Neuronal stem cell (in vitro differentiated cells): ENCODE results near the gene SDC1.

Experiments used
- DNase-seq: peaks from one replicate; pipeline ENCODE4 v3.0.0-alpha.2; 2013; ENCODE audit warnings: low spot score
- H2AFZ ChIP-seq: one replicate; pipeline ENCODE4 v1.6.1; 2013; ENCODE audit warnings: mild to moderate bottlenecking, low read length, inconsistent platforms
- H2AK5ac ChIP-seq: 2 replicates; pipeline ENCODE4 v1.6.1; 2013; ENCODE audit warnings: low read depth, mild to moderate bottlenecking, inconsistent platforms, low read length, moderate library complexity, mixed read lengths
- H2BK120ac ChIP-seq: 2 replicates; pipeline ENCODE4 v1.6.1; 2013; ENCODE audit warnings: low read depth, mild to moderate bottlenecking, inconsistent platforms, low read length, moderate library complexity, mixed read lengths
- H2BK12ac ChIP-seq: one replicate; pipeline ENCODE4 v1.6.1; 2013; ENCODE audit warnings: low read length, inconsistent platforms
- H2BK15ac ChIP-seq: 2 replicates; pipeline ENCODE4 v1.6.1; 2013; ENCODE audit warnings: mild to moderate bottlenecking, low read length, inconsistent platforms, mixed read lengths
- H2BK5ac ChIP-seq: one replicate; pipeline ENCODE4 v1.6.1; 2013; ENCODE audit warnings: inconsistent platforms, mild to moderate bottlenecking, low read length, moderate library complexity
- H3K14ac ChIP-seq: one replicate; pipeline ENCODE4 v1.6.1; 2013; ENCODE audit warnings: low read length, inconsistent platforms
- H3K18ac ChIP-seq: 2 replicates; pipeline ENCODE4 v1.6.1; 2013; ENCODE audit warnings: low read length, inconsistent platforms
- H3K23ac ChIP-seq: 2 replicates; pipeline ENCODE4 v1.6.1; 2013; ENCODE audit warnings: low read depth, mild to moderate bottlenecking, mixed read lengths, low read length, inconsistent platforms; ENCODE audit not compliant: poor library complexity
- H3K27ac ChIP-seq: replicated peaks from 3 replicates; pipeline ENCODE4 v1.5.1; 2013; ENCODE audit warnings: low read length, inconsistent platforms
- H3K27me3 ChIP-seq, 3 experiments: 2 replicates each; pipeline ENCODE4 v1.6.1; 2013; ENCODE audit warnings: low read length in 3 of 3, mild to moderate bottlenecking in 2 of 3, inconsistent platforms in 1 of 3, low read depth in 1 of 3, mixed read lengths in 1 of 3, moderate library complexity in 1 of 3; ENCODE audit not compliant: control insufficient read depth in 3 of 3, insufficient read depth in 3 of 3
- H3K36me3 ChIP-seq, 2 donors: replicated peaks in 1 of 2; 2 replicates each; pipeline ENCODE4 v1.6.1; 2013; ENCODE audit warnings: low read length in 2 of 2; ENCODE audit not compliant: control insufficient read depth in 2 of 2, insufficient read depth in 2 of 2
- H3K4ac ChIP-seq: 2 replicates; pipeline ENCODE4 v1.6.1; 2013; ENCODE audit warnings: inconsistent platforms, mild to moderate bottlenecking, low read length, moderate library complexity
- H3K4me1 ChIP-seq, 2 donors: 1 replicate in 1 of 2; 2 replicates in 1 of 2; pipeline ENCODE4 v1.6.1; 2013; ENCODE audit warnings: low read length in 2 of 2, low read depth in 1 of 2; ENCODE audit not compliant: control insufficient read depth in 2 of 2, insufficient read depth in 1 of 2
- H3K4me2 ChIP-seq: one replicate; pipeline ENCODE4 v1.6.1; 2013; ENCODE audit warnings: mild to moderate bottlenecking, low read length, inconsistent platforms; ENCODE audit not compliant: insufficient read depth, poor library complexity, severe bottlenecking
- H3K4me3 ChIP-seq, 2 donors: 2 replicates each; pipeline ENCODE4 v1.5.1; 2013; ENCODE audit warnings: low read length in 2 of 2, mild to moderate bottlenecking in 2 of 2, inconsistent platforms in 1 of 2, moderate library complexity in 1 of 2
- H3K79me1 ChIP-seq: one replicate; pipeline ENCODE4 v1.6.1; 2013; ENCODE audit warnings: low read depth, mild to moderate bottlenecking, inconsistent platforms, low read length, moderate library complexity
- H3K9ac ChIP-seq: one replicate; pipeline ENCODE4 v1.6.1; 2013; ENCODE audit warnings: mild to moderate bottlenecking, low read depth, low read length, inconsistent platforms; ENCODE audit not compliant: poor library complexity
- H3K9me3 ChIP-seq, 2 donors: replicated peaks in 1 of 2; 2 replicates each; pipeline versions ENCODE3 to v1.6.1; 2013; ENCODE audit warnings: low read length in 2 of 2, mild to moderate bottlenecking in 2 of 2, inconsistent platforms in 1 of 2, low read depth in 1 of 2, mixed read lengths in 1 of 2, moderate library complexity in 1 of 2; ENCODE audit not compliant: control insufficient read depth in 2 of 2, insufficient read depth in 1 of 2
- H4K8ac ChIP-seq: one replicate; pipeline ENCODE4 v1.6.1; 2013; ENCODE audit warnings: low read depth, mild to moderate bottlenecking, inconsistent platforms, low read length, moderate library complexity
- H4K91ac ChIP-seq: one replicate; pipeline ENCODE4 v1.6.1; 2013; ENCODE audit warnings: low read length, low read depth, mild to moderate bottlenecking, inconsistent platforms; ENCODE audit not compliant: poor library complexity
- WGBS, 2 donors: extraction: QIAGEN DNeasy Blood & Tissue Kit; methylation state at CpG; one replicate each; pipeline ENCODE4 v1.1.7; 2013; ENCODE audit warnings: missing lambda C conversion rate in 2 of 2, mixed read lengths in 1 of 2; ENCODE audit not compliant: insufficient read length in 2 of 2, insufficient replicate concordance in 1 of 2; ENCODE audit errors: extremely low coverage in 2 of 2; 5-methylcytosine and 5-hydroxymethylcytosine counted together

Gene SDC1

GRCh38 chr2:20184067-20184938, 40.6 kb downstream of the SDC1 start:
- H3K18ac ChIP-seq: peak overlapping the region; percentile 73
- H2BK120ac ChIP-seq: no peak overlapping the region
- H3K9me3 ChIP-seq: no peaks in the 10 kb centered on the region
- peaks cover 0 to 19% (median 0%) of the 10 kb centered on the region in 3 experiments for H3K27me3 ChIP-seq
- H2AFZ ChIP-seq: no peak overlapping the region
- H3K23ac ChIP-seq: no peak overlapping the region
- H2AK5ac ChIP-seq: peak overlapping the region; percentile 59
- no peak overlapping the region for H3K27ac ChIP-seq
- H2BK12ac ChIP-seq: peak overlapping the region; percentile 35
- no peak overlapping the region for H3K4ac ChIP-seq
- H3K4me3 ChIP-seq: no peak overlapping the region
- H3K36me3 ChIP-seq: no peaks in the 10 kb centered on the region
- H2BK5ac ChIP-seq: peak overlapping the region; percentile 91
- peak overlapping the region; percentile 11 for H3K14ac ChIP-seq
- peak overlapping the region; percentile 18 for H2BK15ac ChIP-seq
- DNase-seq: no peak
- no peak overlapping the region for H4K8ac ChIP-seq
- WGBS, 2 donors: no CpG with 5 or more reads among the region's 17 CpGs
- H3K4me2 ChIP-seq: no peak overlapping the region
- peak overlapping the region; percentile 98 for H4K91ac ChIP-seq
- no peak overlapping the region for H3K9ac ChIP-seq
- H3K4me1 ChIP-seq: peaks cover 16 to 46% of the 10 kb centered on the region in 2 donors
- no peaks in the 10 kb centered on the region for H3K79me1 ChIP-seq

DNA sequence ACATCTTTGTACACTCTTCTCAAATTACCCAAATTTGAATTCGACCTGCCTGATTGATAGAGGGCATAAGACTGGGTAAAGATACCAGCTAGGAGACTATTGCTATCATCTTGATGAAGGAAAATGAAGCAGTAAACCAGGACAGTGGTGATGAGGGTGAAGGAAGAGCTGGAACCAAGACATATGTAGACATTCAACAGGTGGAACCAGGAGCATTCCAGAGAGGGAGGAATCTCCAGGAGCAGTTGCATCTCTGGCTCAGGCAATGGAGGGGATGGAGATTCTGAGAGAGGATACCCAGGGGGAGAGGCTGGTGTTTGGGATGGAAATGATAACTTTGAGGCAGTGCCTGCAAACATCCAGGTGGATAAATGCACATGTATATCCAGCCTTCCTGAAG, 41.6 kb downstream of the SDC1 start:
- Histone ChIP-seq H2AK5ac (no peak overlapping the region), H3K4me3 (no peak overlapping the region), H3K4ac (no peak overlapping the region), H3K79me1 (no peaks in the 10 kb centered on the region), H2BK5ac (no peak overlapping the region), H3K9me3 (no peaks in the 10 kb centered on the region), H3K4me1 (peaks cover 14 to 39% of the 10 kb centered on the region in 2 donors), H3K27ac (no peak overlapping the region), H3K36me3 (no peaks in the 10 kb centered on the region), H2AFZ (no peak overlapping the region), H3K14ac (no peak overlapping the region), H4K91ac (no peak overlapping the region), H3K4me2 (no peak overlapping the region), H3K18ac (no peak overlapping the region), H4K8ac (no peak overlapping the region), H2BK15ac (no peak overlapping the region), H3K27me3 (peaks cover 0 to 27% (median 0%) of the 10 kb centered on the region in 3 experiments), H2BK120ac (no peak overlapping the region), H3K23ac (no peak overlapping the region), H3K9ac (no peak overlapping the region), H2BK12ac (no peak overlapping the region)
- no peak for DNase-seq
- no CpG with 5 or more reads among the region's 1 CpG for WGBS, 2 donors

GRCh38 chr2:20182241-20182931, 42.5 kb downstream of the SDC1 start:
- Histone ChIP-seq H3K9me3 (no peaks in the 10 kb centered on the region), H2BK5ac (no peak overlapping the region), H3K4me1 (peaks cover 14 to 29% of the 10 kb centered on the region in 2 donors), H3K4me2 (no peak overlapping the region), H3K27ac (no peak overlapping the region), H2BK12ac (no peak overlapping the region), H2BK15ac (no peak overlapping the region), H3K4ac (no peak overlapping the region), H4K8ac (no peak overlapping the region), H3K27me3 (peaks cover 0 to 36% (median 0%) of the 10 kb centered on the region in 3 experiments), H3K79me1 (no peaks in the 10 kb centered on the region), H3K9ac (no peak overlapping the region), H2AFZ (no peak overlapping the region), H3K36me3 (no peaks in the 10 kb centered on the region), H4K91ac (no peak overlapping the region), H2BK120ac (no peak overlapping the region), H3K4me3 (no peak overlapping the region), H3K18ac (peak overlapping the region; percentile 2), H3K14ac (no peak overlapping the region), H2AK5ac (peak overlapping the region; percentile 82), H3K23ac (no peak overlapping the region)
- no CpG with 5 or more reads among the region's 16 CpGs for WGBS, 2 donors
- no peak for DNase-seq

- Histone ChIP-seq H2BK12ac (no peak overlapping the region), H3K4me1 (peaks cover 14 to 22% of the 10 kb centered on the region in 2 donors), H2BK15ac (no peak overlapping the region), H4K8ac (no peak overlapping the region), H3K18ac (no peak overlapping the region), H2BK120ac (no peak overlapping the region), H3K23ac (no peak overlapping the region), H3K36me3 (no peaks in the 10 kb centered on the region), H3K9me3 (no peaks in the 10 kb centered on the region), H3K27me3 (peaks cover 0 to 42% (median 0%) of the 10 kb centered on the region in 3 experiments), H4K91ac (no peak overlapping the region), H3K14ac (no peak overlapping the region), H3K79me1 (no peaks in the 10 kb centered on the region), H3K4ac (no peak overlapping the region), H2AK5ac (no peak overlapping the region), H3K9ac (no peak overlapping the region), H3K4me2 (no peak overlapping the region), H3K4me3 (peak overlapping the region in 1 of 2 donors; percentile 51), H3K27ac (no peak overlapping the region), H2AFZ (no peak overlapping the region), H2BK5ac (no peak overlapping the region)
- WGBS, 2 donors: no CpG with 5 or more reads among the region's 7 CpGs
- DNase-seq: no peak
Observed at GRCh38 chr2:20181761-20182160, 43.2 kb downstream of the SDC1 start.
